Measurements from ENCODE around the gene C5orf52.
A peak's percentile ranks its signal among the peaks of the same experiment; 100 is the strongest.
"Not testable (repeated sequence)": the region's sequence is repeated elsewhere in the genome, so short reads cannot be mapped to it uniquely, and the experiment has no call there.

C5orf52 gene

GRCh38 chr5:157680239-157680638, 8.9 kb downstream of the C5orf52 start:
- TF ChIP-seq, protein P1, sequence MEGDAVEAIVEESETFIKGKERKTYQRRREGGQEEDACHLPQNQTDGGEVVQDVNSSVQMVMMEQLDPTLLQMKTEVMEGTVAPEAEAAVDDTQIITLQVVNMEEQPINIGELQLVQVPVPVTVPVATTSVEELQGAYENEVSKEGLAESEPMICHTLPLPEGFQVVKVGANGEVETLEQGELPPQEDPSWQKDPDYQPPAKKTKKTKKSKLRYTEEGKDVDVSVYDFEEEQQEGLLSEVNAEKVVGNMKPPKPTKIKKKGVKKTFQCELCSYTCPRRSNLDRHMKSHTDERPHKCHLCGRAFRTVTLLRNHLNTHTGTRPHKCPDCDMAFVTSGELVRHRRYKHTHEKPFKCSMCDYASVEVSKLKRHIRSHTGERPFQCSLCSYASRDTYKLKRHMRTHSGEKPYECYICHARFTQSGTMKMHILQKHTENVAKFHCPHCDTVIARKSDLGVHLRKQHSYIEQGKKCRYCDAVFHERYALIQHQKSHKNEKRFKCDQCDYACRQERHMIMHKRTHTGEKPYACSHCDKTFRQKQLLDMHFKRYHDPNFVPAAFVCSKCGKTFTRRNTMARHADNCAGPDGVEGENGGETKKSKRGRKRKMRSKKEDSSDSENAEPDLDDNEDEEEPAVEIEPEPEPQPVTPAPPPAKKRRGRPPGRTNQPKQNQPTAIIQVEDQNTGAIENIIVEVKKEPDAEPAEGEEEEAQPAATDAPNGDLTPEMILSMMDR (IDR thresholded peaks at IDR 0.05; ENCODE audit: unreplicated experiment in 3 of 3) = no peak
- Mint-ChIP-seq H3K27me3 (ENCODE audit: low read depth) (peaks cover 3% of the 10 kb centered on the region), H3K9me3 (no peaks in the 10 kb centered on the region), H3K4me1 (no peaks in the 10 kb centered on the region), H3K27ac (no peak overlapping the region), H3K36me3 (ENCODE audit: low read depth) (no peaks in the 10 kb centered on the region), H3K4me3 (no peak overlapping the region)

GRCh38 chr5:157681048-157681447, 9.7 kb downstream of the C5orf52 start:
- Mint-ChIP-seq H3K27me3 (ENCODE audit: low read depth) (no peaks in the 10 kb centered on the region), H3K4me3 (no peak overlapping the region), H3K4me1 (no peaks in the 10 kb centered on the region), H3K9me3 (no peaks in the 10 kb centered on the region), H3K36me3 (ENCODE audit: low read depth) (no peaks in the 10 kb centered on the region), H3K27ac (no peak overlapping the region)
- TF ChIP-seq, protein P1 (IDR thresholded peaks at IDR 0.05; ENCODE audit: unreplicated experiment in 3 of 3) = no peak

- Mint-ChIP-seq H3K36me3 (ENCODE audit: low read depth) (no peaks in the 10 kb centered on the region), H3K27me3 (ENCODE audit: low read depth) (no peaks in the 10 kb centered on the region), H3K9me3 (no peaks in the 10 kb centered on the region), H3K4me1 (peaks cover 5% of the 10 kb centered on the region), H3K4me3 (no peak overlapping the region), H3K27ac (no peak overlapping the region)
- TF ChIP-seq, protein P1 (IDR thresholded peaks at IDR 0.05; ENCODE audit: unreplicated experiment in 3 of 3) = no peak
Observed at GRCh38 chr5:157682257-157682656, 10.9 kb downstream of the C5orf52 start.

GRCh38 chr5:157686276-157687197, 15.2 kb downstream of the C5orf52 start:
- not testable (repeated sequence) for H3K4me3 Mint-ChIP-seq; H3K27me3 Mint-ChIP-seq (ENCODE audit: low read depth); H3K4me1 Mint-ChIP-seq; H3K36me3 Mint-ChIP-seq (ENCODE audit: low read depth); H3K9me3 Mint-ChIP-seq
- peak overlapping the region in 2 of 3 experiments; percentile 1 to 78 for H3K27ac Mint-ChIP-seq

- no peak overlapping the region for H3K27ac Mint-ChIP-seq
- TF ChIP-seq, protein P1 (IDR thresholded peaks at IDR 0.05; ENCODE audit: unreplicated experiment in 3 of 3) = no peak
- H3K4me1 Mint-ChIP-seq = peaks cover 5% of the 10 kb centered on the region
- H3K9me3 Mint-ChIP-seq = peaks cover 13% of the 10 kb centered on the region
- no peaks in the 10 kb centered on the region for H3K27me3 Mint-ChIP-seq (ENCODE audit: low read depth)
- no peaks in the 10 kb centered on the region for H3K36me3 Mint-ChIP-seq (ENCODE audit: low read depth)
- no peak overlapping the region for H3K4me3 Mint-ChIP-seq
Observed at GRCh38 chr5:157687198-157687554, 15.8 kb downstream of the C5orf52 start.

- Mint-ChIP-seq H3K4me3 (no peak overlapping the region), H3K36me3 (ENCODE audit: low read depth) (no peaks in the 10 kb centered on the region), H3K27ac (no peak overlapping the region), H3K4me1 (peaks cover 5% of the 10 kb centered on the region), H3K9me3 (peaks cover 24% of the 10 kb centered on the region), H3K27me3 (ENCODE audit: low read depth) (no peaks in the 10 kb centered on the region)
- TF ChIP-seq, protein P1 (IDR thresholded peaks at IDR 0.05; ENCODE audit: unreplicated experiment in 3 of 3) = no peak
Observed at GRCh38 chr5:157689942-157690689, 18.8 kb downstream of the C5orf52 start.

All from nephron (organoid).